K562 (cell line): ENCODE measurements around the gene MDK. TPM values are rescaled to one million over a fixed set of nuclear protein-coding genes. Genes with fewer than 3 reads are reported as not detected.

Experiments
- GABPA ChIP-seq: fragments of 200-800 bp; sonication (Bioruptor generic); conservative IDR thresholded peaks from 2 replicates; pipeline ENCODE4 v1.6.1; 2016; ENCODE audit warnings: low read depth, missing genetic modification characterization, missing compliant biosample characterization
- MEF2A ChIP-seq: IDR thresholded peaks from 2 replicates; pipeline ENCODE4 v1.6.1; 2011; ENCODE audit warnings: low read depth, mild to moderate bottlenecking, low read length, moderate library complexity; ENCODE audit not compliant: control insufficient read depth
- ZBTB8A ChIP-seq: fragments of 450-650 bp; IDR thresholded peaks from 2 replicates; pipeline ENCODE4 v1.6.1; 2018; ENCODE audit warnings: mild to moderate bottlenecking, moderate library complexity; ENCODE audit not compliant: partially characterized antibody
- polyA plus RNA-seq, 8 experiments: library from polyadenylated mRNA; depleted of rRNA in 4 of 8; stranded (reverse) in 5 of 8; unstranded in 3 of 8; fragments of >200 nt; fragmentation: Nextera tagmentation in 2 of 8; fragmentation: Illumina TruSeq in 1 of 8; extraction: Ambion mirVana in 2 of 8; extraction: Trizol in 1 of 8; gene quantifications; 2 replicates each; pipeline versions ENCODE4 v1.2.1 to v1.2.3, GENCODE V29; 2011 to 2014; ENCODE audit warnings: inconsistent platforms in 1 of 8, missing spikeins in 1 of 8
- total RNA-seq, 7 experiments: library from RNA; depleted of rRNA in 6 of 7; stranded (reverse); fragments of >200 nt in 6 of 7; fragmentation: Illumina TruSeq in 2 of 7; extraction: Trizol in 2 of 7; gene quantifications; 2 replicates each; pipeline versions ENCODE4 v1.2.1 to v1.2.3, GENCODE V29; 2011 to 2021; ENCODE audit warnings: low replicate concordance in 1 of 7
- TF ChIP-seq, protein P1 (sequence below), 2 experiments: fragments of 450-650 bp; IDR thresholded peaks; 2 replicates each; pipeline ENCODE4 v1.6.1; 2016; ENCODE audit warnings: mild to moderate bottlenecking in 2 of 2, borderline replicate concordance in 1 of 2, low read depth in 1 of 2, moderate library complexity in 1 of 2
- TF ChIP-seq, protein P2 (sequence below): fragments of 250-450 bp; sonication (Bioruptor Pico); IDR thresholded peaks from 2 replicates; pipeline ENCODE4 v1.8.0; 2021; ENCODE audit warnings: mild to moderate bottlenecking, moderate library complexity
- TF ChIP-seq, protein P3 (sequence below): sonication (generic); formaldehyde crosslinking; IDR thresholded peaks from 2 replicates; pipeline ENCODE4 v1.8.0; 2022; ENCODE audit warnings: missing genetic modification reagents, mild to moderate bottlenecking, borderline replicate concordance
- TF ChIP-seq, protein P4 (sequence below), 2 experiments: fragments of 200-800 bp in 1 of 2; sonication (Bioruptor generic) in 1 of 2; sonication (generic) in 1 of 2; formaldehyde crosslinking in 1 of 2; IDR thresholded peaks in 1 of 2; conservative IDR thresholded peaks in 1 of 2; 2 replicates each; pipeline versions ENCODE4 v1.5.0 to v1.6.1; 2016 to 2020; ENCODE audit warnings: missing compliant biosample characterization in 1 of 2, missing genetic modification characterization in 1 of 2, missing genetic modification reagents in 1 of 2
- TF ChIP-seq, protein P5 (sequence below): fragments of 450-650 bp; conservative IDR thresholded peaks from 2 replicates; pipeline ENCODE4 v1.6.1; 2016; ENCODE audit warnings: missing genetic modification characterization, low read depth, mild to moderate bottlenecking, control low read depth, missing compliant biosample characterization

Gene MDK
- total and polyA plus RNA-seq, 9 of the 15 experiments (the other 6 are each of a cell fraction or from before 2014, with no cell fraction given) = 20.7 to 700 (median 350) TPM

DNA sequence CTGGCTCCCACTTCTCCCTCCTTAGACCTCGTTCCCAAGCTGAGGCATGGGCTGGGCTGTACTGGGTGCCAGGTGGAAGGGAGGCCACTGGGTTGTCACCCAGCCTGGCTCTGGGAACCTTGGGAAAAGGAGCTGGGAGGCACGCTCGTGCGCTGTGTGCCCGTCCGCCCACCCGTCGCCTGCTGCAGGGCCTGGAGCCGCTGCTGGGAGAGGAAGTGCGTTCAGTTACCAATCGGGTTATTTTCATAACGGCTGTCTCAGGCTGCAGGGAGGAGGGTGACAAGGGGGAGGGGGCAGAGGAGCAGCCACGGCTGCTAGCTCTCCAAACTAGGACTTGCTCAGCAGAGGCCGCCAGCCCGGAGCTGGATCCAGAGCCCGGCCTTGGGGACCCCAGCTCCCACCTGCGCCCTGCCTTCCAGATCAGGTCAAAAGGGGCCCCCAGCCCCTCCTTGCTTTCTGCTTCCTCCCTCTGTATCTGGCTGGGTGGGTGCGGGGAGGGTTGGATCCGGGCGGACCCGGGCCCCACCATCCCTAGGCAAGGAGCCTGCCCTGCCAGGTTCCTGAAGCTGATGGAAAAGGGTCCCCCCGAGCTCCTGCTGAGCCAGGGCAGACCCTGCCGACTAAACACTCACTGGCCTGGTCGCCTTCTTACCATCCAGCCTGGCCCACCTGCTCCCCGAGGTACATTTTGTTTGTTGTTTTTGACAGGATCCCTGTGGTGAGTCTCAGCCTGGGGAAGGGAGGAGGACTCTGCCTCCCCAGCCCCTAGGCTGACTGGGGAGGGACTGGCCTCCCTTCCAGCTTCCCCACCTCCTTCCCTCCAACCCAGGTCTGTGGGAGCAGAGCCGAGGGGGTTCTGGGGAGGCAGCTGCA lies 19.9 kb upstream of the MDK start (continued):
- TF ChIP-seq, protein P1, sequence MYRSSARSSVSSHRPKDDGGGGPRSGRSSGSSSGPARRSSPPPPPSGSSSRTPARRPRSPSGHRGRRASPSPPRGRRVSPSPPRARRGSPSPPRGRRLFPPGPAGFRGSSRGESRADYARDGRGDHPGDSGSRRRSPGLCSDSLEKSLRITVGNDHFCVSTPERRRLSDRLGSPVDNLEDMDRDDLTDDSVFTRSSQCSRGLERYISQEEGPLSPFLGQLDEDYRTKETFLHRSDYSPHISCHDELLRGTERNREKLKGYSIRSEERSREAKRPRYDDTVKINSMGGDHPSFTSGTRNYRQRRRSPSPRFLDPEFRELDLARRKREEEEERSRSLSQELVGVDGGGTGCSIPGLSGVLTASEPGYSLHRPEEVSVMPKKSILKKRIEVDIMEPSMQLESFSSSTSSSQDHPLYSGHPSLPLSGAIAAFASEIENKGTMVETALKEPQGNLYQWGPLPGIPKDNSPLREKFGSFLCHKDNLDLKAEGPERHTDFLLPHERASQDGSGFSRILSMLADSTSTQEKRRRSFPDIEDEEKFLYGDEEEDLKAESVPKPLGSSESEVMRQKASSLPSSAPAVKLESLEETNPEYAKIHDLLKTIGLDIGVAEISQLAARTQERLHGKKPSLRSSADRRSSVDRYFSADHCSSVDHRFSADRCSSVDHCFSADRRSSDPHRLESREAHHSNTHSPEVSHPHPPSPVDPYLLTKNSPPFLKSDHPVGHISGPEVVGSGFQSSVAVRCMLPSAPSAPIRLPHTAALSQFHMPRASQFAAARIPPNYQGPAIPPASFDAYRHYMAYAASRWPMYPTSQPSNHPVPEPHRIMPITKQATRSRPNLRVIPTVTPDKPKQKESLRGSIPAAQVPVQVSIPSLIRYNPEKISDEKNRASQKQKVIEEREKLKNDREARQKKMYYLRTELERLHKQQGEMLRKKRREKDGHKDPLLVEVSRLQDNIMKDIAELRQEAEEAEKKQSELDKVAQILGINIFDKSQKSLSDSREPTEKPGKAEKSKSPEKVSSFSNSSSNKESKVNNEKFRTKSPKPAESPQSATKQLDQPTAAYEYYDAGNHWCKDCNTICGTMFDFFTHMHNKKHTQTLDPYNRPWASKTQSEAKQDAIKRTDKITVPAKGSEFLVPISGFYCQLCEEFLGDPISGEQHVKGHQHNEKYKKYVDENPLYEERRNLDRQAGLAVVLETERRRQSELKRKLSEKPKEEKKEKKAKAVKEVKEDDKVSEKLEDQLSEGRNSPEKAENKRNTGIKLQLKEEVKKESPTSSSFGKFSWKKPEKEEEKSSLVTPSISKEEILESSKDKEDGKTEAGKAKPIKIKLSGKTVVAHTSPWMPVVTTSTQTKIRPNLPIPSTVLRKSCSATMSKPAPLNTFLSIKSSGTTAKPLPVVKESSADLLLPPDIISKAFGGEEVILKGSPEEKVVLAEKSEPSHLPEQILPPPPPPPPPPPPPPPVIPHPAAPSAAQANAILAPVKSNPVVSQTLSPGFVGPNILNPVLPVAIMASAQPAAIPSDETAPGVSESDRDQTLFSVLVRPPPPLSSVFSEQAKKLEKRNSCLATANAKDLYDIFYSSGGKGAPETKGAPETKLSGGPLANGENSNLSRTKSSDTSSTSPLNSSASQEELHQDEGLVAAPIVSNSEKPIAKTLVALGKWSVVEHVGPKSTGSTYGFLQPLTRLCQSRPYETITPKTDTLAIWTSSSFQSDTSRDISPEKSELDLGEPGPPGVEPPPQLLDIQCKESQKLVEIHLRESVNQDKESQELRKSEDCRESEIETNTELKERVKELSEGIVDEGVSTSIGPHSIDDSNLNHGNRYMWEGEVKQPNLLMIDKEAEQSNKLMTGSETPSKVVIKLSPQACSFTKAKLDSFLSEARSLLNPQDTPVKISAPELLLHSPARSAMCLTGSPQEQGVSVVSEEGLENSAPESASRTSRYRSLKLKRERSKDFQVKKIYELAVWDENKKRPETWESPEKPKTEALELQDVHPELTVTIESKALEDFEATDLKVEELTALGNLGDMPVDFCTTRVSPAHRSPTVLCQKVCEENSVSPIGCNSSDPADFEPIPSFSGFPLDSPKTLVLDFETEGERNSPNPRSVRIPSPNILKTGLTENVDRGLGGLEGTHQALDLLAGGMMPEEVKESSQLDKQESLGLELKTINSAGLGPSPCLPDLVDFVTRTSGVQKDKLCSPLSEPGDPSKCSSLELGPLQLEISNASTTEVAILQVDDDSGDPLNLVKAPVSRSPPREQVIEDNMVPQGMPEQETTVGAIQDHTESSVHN (IDR thresholded peaks at IDR 0.05; ENCODE audit: borderline replicate concordance in 1 of 2, low read depth in 1 of 2) = no peak
- TF ChIP-seq GABPA (tag) (no peak; the same call in 1 of the 2 replicates), ZBTB8A (no peak), MEF2A (no peak)
- TF ChIP-seq, protein P2, sequence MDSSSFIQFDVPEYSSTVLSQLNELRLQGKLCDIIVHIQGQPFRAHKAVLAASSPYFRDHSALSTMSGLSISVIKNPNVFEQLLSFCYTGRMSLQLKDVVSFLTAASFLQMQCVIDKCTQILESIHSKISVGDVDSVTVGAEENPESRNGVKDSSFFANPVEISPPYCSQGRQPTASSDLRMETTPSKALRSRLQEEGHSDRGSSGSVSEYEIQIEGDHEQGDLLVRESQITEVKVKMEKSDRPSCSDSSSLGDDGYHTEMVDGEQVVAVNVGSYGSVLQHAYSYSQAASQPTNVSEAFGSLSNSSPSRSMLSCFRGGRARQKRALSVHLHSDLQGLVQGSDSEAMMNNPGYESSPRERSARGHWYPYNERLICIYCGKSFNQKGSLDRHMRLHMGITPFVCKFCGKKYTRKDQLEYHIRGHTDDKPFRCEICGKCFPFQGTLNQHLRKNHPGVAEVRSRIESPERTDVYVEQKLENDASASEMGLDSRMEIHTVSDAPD (CRISPR knock-in tag) = no peak
- TF ChIP-seq, protein P3, sequence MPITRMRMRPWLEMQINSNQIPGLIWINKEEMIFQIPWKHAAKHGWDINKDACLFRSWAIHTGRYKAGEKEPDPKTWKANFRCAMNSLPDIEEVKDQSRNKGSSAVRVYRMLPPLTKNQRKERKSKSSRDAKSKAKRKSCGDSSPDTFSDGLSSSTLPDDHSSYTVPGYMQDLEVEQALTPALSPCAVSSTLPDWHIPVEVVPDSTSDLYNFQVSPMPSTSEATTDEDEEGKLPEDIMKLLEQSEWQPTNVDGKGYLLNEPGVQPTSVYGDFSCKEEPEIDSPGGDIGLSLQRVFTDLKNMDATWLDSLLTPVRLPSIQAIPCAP = no peak
- TF ChIP-seq, protein P4, sequence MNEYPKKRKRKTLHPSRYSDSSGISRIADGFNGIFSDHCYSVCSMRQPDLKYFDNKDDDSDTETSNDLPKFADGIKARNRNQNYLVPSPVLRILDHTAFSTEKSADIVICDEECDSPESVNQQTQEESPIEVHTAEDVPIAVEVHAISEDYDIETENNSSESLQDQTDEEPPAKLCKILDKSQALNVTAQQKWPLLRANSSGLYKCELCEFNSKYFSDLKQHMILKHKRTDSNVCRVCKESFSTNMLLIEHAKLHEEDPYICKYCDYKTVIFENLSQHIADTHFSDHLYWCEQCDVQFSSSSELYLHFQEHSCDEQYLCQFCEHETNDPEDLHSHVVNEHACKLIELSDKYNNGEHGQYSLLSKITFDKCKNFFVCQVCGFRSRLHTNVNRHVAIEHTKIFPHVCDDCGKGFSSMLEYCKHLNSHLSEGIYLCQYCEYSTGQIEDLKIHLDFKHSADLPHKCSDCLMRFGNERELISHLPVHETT (CRISPR knock-in tag; conservative IDR thresholded peaks at IDR 0.05 in 1 of 2, IDR thresholded peaks at IDR 0.05 in 1 of 2) = peak in 1 of 2 experiments; percentile 46; a peak in 1 of 4 replicates
- TF ChIP-seq, protein P5, sequence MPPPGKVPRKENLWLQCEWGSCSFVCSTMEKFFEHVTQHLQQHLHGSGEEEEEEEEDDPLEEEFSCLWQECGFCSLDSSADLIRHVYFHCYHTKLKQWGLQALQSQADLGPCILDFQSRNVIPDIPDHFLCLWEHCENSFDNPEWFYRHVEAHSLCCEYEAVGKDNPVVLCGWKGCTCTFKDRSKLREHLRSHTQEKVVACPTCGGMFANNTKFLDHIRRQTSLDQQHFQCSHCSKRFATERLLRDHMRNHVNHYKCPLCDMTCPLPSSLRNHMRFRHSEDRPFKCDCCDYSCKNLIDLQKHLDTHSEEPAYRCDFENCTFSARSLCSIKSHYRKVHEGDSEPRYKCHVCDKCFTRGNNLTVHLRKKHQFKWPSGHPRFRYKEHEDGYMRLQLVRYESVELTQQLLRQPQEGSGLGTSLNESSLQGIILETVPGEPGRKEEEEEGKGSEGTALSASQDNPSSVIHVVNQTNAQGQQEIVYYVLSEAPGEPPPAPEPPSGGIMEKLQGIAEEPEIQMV (tag) = no peak
